HG03045 (cell line): ENCODE measurements around the gene ARVCF.

Experiments
- ATAC-seq: cut with Tn5 transposase; IDR thresholded peaks from one replicate; pipeline ENCODE4 v1.9.1; 2021; ENCODE audit warnings: mild to moderate bottlenecking, moderate library complexity; ENCODE audit not compliant: unreplicated experiment

Gene ARVCF

GRCh38 chr22:19974935-19975706, 41.5 kb downstream of the ARVCF start:
- ATAC-seq: no peak

DNA sequence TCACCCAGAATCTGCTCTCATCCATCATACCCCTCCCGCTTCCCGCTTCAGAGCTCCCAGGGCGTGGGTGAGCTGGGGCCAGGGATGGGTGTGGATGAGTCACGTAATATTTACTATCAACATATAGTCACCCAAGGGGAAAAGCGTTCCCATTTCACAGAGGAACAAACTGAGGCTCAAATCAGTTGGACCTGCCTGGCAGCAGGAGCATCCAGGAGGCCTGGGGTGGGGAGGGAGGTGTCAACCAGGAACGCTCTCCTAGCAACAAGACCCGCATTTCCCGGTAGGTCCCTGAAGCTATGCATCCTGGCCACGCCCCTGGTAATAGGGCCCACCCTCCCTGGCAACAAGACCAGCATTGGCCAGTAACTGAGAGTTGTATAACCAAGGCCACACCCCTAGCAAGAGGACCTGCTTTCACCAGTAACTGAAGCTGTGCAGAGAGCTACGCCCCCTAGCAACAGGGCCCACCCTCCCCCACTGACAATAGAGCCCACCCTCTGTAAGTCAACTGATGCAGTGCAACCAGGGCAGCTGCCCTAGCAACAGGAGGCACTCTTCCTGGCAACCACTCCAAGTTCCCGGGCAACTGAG, 42.3 kb downstream of the ARVCF start:
- ATAC-seq: no peak

GRCh38 chr22:19973551-19974267, 42.9 kb downstream of the ARVCF start:
- no peak for ATAC-seq

- no peak for ATAC-seq
Measured at GRCh38 chr22:19972652-19973550, 43.7 kb downstream of the ARVCF start.

- ATAC-seq: no peak
Measured at GRCh38 chr22:19972251-19972650, 44.4 kb downstream of the ARVCF start.

GRCh38 chr22:19971276-19972124, 45.1 kb downstream of the ARVCF start:
- no peak for ATAC-seq

DNA sequence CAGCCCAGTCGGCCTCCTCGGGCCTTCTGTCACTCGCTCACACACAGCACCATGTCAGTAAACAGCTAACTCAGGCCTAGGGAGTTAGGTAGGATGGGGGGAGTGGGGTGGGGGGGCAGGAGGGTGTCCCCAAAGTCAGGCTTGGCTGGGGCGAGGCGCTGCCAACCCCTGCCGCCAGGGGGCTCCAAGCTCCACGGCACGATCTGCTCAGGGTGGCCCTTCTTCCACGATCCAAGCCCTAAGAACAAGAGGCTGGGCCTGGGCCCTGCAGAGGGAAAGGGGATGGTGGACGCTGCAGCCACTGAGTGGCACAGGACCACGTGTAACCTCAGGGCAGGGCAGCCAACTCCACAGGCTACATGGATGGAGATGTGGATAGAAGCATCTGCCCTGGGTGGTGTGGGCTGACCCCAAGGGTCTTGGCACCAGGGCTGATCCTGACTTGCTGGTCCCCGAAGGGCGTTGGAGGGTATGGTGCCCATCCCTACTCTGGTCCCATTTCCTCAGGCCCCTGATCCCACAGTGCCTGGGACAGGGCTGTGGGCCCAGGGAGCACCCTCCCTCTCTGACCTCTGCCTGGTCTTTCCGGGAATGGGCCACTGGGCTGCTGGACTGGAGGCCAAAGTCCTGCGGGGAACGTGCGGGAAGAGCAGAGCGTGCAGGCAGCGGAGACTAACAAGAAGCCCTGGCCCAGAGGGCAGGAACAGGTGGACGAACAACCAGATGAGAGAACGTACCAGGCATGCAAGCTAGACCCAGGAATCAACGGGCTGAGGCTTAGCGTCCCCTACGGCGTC, 45.9 kb downstream of the ARVCF start:
- no peak for ATAC-seq

DNA sequence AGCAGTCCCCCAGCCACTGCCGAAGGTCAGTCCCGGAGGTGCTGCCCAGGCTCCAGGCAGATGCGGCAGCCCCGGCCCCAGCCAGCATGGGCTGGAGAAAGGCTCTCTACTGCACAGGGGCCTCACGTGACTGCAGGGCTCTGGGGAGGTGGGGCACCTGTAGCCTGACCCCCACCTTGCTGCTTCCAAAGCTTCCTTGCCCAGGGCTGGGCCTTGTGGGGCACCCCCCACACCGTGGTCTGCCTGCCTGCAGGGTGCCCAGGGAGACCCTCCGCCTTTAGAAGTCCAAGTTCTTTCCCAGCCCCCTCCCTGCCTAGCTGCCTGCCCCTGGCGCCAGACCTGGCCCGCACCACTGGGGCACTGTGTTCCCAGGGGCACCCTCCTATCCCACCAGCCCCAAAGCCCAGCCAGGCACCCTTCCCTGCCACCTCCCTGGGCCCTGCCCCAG, 46.6 kb downstream of the ARVCF start:
- ATAC-seq: no peak

- no peak for ATAC-seq
Measured at GRCh38 chr22:19969141-19969928, 47.3 kb downstream of the ARVCF start.

DNA sequence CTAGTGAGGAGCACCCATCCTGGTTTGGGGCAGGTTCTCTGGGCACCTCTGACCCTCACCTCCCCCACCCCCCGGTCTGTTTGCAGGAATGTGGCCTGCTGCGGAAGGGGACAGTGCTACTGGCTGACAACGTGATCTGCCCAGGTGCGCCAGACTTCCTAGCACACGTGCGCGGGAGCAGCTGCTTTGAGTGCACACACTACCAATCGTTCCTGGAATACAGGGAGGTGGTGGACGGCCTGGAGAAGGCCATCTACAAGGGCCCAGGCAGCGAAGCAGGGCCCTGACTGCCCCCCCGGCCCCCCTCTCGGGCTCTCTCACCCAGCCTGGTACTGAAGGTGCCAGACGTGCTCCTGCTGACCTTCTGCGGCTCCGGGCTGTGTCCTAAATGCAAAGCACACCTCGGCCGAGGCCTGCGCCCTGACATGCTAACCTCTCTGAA, 48.2 kb downstream of the ARVCF start:
- ATAC-seq: no peak

DNA sequence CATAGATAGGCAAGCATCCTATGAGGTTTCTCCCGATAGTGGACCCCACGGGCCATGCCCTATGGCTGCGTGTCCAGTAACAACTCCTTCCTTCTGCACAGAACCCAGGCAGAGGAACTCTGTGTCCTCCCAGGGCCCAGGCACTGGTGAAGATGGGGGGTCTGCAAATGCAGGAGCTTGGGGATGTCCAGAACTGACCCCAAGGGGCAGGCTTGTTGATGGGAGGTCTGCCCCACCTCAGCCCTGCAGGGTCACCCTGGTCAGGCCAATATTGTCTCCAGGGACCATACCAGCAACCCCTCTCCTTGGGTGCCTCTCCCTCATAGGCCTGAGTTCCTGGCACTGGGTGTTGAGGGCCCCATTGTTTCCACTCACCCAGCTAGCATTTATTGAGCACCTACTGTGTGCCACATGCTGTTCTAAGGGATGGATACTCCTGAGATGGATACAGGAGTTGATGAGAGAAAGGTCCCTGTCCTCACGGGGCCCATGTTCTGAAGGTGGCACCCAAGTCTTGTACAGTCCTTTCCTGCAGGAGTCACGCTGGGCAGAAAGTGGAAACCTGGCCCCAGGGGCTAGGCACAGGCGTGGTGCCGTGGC, 48.7 kb downstream of the ARVCF start:
- ATAC-seq: no peak

GRCh38 chr22:19966908-19967750, 49.5 kb downstream of the ARVCF start:
- no peak for ATAC-seq

- no peak for ATAC-seq
Measured at GRCh38 chr22:19965771-19966709, 50.6 kb downstream of the ARVCF start.

DNA sequence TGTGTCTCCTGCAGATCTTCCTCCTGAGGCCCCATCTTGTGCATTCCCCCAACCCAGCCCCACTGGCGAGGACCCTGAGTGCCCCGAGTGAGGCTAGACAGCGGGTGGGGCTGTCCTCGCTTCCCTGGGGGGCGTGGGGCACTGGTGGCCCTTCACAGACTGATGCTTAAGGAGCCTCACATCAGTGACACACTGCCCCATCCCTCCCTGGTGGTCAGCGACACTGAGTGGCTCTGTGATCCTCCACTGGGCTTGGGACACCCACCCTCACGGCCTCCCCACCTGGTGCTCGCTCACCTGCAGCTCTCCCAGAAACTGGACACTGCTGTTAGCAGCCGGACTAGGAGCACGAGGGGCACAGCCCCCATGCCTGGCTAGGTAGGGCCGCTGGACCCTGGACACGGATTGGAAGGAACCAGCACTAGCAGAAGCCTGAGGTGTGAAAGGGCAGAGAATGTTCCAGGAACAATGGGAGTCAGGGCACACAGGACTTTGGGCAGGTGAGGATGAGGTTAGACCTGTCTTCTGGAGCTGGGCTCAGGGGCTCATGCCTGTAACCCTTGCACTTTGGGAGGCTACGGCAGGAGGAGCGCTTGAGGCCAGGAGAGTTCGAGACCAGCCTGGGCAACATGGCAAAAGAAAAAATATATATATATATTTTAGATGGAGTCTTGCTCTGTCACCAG, 51.8 kb downstream of the ARVCF start:
- no peak for ATAC-seq

GRCh38 chr22:19963863-19964642, 52.6 kb downstream of the ARVCF start:
- ATAC-seq: no peak
